Mesothelial cell of epicardium (in vitro differentiated cells): ENCODE results near the gene UGT1A8. TPM values are rescaled to one million over a fixed set of nuclear protein-coding genes. Genes with fewer than 3 reads are reported as not detected.

ENCODE experiments used
- DNase-seq, 2 experiments: peaks; one replicate each; pipeline ENCODE4 v3.0.0; 2021; ENCODE audit warnings: low spot score in 2 of 2; ENCODE audit not compliant: unreplicated experiment in 2 of 2
- H3K27ac Mint-ChIP-seq: 2 replicates; pipeline ENCODE4 v1.8.0; 2021; ENCODE audit warnings: mixed read lengths
- H3K27me3 Mint-ChIP-seq: 2 replicates; pipeline ENCODE4 v1.8.0; 2021; ENCODE audit warnings: low read depth, mixed read lengths
- H3K36me3 Mint-ChIP-seq: 2 replicates; pipeline ENCODE4 v1.8.0; 2021; ENCODE audit warnings: mixed read lengths
- H3K4me1 Mint-ChIP-seq: 2 replicates; pipeline ENCODE4 v1.8.0; 2021; ENCODE audit warnings: mixed read lengths
- H3K4me3 Mint-ChIP-seq: 2 replicates; pipeline ENCODE4 v1.8.0; 2021; ENCODE audit warnings: mild to moderate bottlenecking, moderate library complexity, mixed read lengths
- H3K9me3 Mint-ChIP-seq: 2 replicates; pipeline ENCODE4 v1.8.0; 2021; ENCODE audit warnings: mixed read lengths
- CTCF ChIP-seq: fragments of 200-600 bp; sonication (generic); IDR thresholded peaks from one replicate; pipeline ENCODE4 v1.5.0; 2021; ENCODE audit warnings: antibody characterized with exemption; ENCODE audit not compliant: unreplicated experiment
- total RNA-seq: library from RNA; stranded (reverse); gene quantifications from 3 replicates; pipeline ENCODE4 v1.2.1, GENCODE V29; 2021

The UGT1A8 gene
- total RNA-seq, 1 donor from 2014 or later, result not detected

GRCh38 chr2:233754872-233755611 is 137.6 kb downstream of the UGT1A8 start:
- no peak overlapping the region for H3K27ac Mint-ChIP-seq

GRCh38 chr2:233756429-233757081 is 139.1 kb downstream of the UGT1A8 start:
- Mint-ChIP-seq H3K4me1 (no peaks in the 10 kb centered on the region), H3K36me3 (no peaks in the 10 kb centered on the region)
- no peak for DNase-seq

More at GRCh38 chr2:233754872-233755611, 137.6 kb downstream of the UGT1A8 start:
- H3K36me3 Mint-ChIP-seq, result no peaks in the 10 kb centered on the region
- DNase-seq, result no peak
- no peaks in the 10 kb centered on the region for H3K27me3 Mint-ChIP-seq
- no peak for TF ChIP-seq CTCF
- no peak overlapping the region for H3K4me3 Mint-ChIP-seq
- H3K4me1 Mint-ChIP-seq, result no peaks in the 10 kb centered on the region
- H3K9me3 Mint-ChIP-seq, result peaks cover 22% of the 10 kb centered on the region

GRCh38 chr2:233758141-233758540 is 140.7 kb downstream of the UGT1A8 start:
- Mint-ChIP-seq H3K27ac (no peak overlapping the region), H3K4me1 (no peaks in the 10 kb centered on the region), H3K9me3 (peaks cover 5% of the 10 kb centered on the region), H3K27me3 (peaks cover 7% of the 10 kb centered on the region), H3K36me3 (no peaks in the 10 kb centered on the region), H3K4me3 (no peak overlapping the region)
- DNase-seq, result no peak
- no peak for TF ChIP-seq CTCF

More at GRCh38 chr2:233756429-233757081, 139.1 kb downstream of the UGT1A8 start:
- H3K27ac Mint-ChIP-seq, result no peak overlapping the region
- H3K27me3 Mint-ChIP-seq, result peaks cover 1% of the 10 kb centered on the region
- H3K9me3 Mint-ChIP-seq, result peaks cover 10% of the 10 kb centered on the region
- no peak for TF ChIP-seq CTCF
- no peak overlapping the region for H3K4me3 Mint-ChIP-seq

- H3K4me1 Mint-ChIP-seq, result no peaks in the 10 kb centered on the region
- H3K27ac Mint-ChIP-seq, result no peak overlapping the region
- DNase-seq, result no peak
- TF ChIP-seq CTCF, result no peak
- H3K36me3 Mint-ChIP-seq, result no peaks in the 10 kb centered on the region
- H3K4me3 Mint-ChIP-seq, result no peak overlapping the region
- H3K9me3 Mint-ChIP-seq, result peaks cover 4% of the 10 kb centered on the region
- peaks cover 14% of the 10 kb centered on the region for H3K27me3 Mint-ChIP-seq
Observed at GRCh38 chr2:233758849-233759248, 141.4 kb downstream of the UGT1A8 start.

- no peaks in the 10 kb centered on the region for H3K9me3 Mint-ChIP-seq
- no peak within 1 kb of the TSS for H3K27ac Mint-ChIP-seq
- H3K4me1 Mint-ChIP-seq, result no peaks in the 10 kb centered on the region
- no peak for DNase-seq
- TF ChIP-seq CTCF, result no peak
- no peaks in the 10 kb centered on the region for H3K36me3 Mint-ChIP-seq
- peaks cover 23% of the 10 kb centered on the region for H3K27me3 Mint-ChIP-seq
- H3K4me3 Mint-ChIP-seq, result no peak within 1 kb of the TSS
Observed at GRCh38 chr2:233760043-233760442, 142.6 kb downstream of the UGT1A8 start, which contains the start of gene UGT1A1. UGT1A1 (plus strand) TSS chr2:233760270; CDS start chr2:233760288, 18 bp downstream.
